HepG2 (cell line): Measurements from ENCODE around the gene MARCHF2. TPM values are rescaled to one million over a fixed set of nuclear protein-coding genes. Genes with fewer than 3 reads are reported as not detected.

Source experiments
- ATAC-seq: fragments of 200-7000 bp; cut with Tn5 transposase; 3 replicates; pipeline ENCODE4 v1.9.1; 2020; ENCODE audit warnings: mild to moderate bottlenecking, moderate library complexity
- BruUV-seq: library from RNA; stranded (reverse); fragments of 400-500 nt; replicated peaks from 2 replicates; lab custom pipeline; 2021; lab: Mats Ljungman, UMichigan
- CTCF ChIA-PET: fragments of 300-600 bp; formaldehyde crosslinking; extraction: SDS; loops from one replicate; lab custom pipeline; 2021; ENCODE audit warnings: low total read pairs, inconsistent platforms, low intra/inter-chr PET ratio; lab: Yijun Ruan, JAX
- POLR2A ChIA-PET: fragments of 350-600 bp; sonication (Branson Sonifier 250); formaldehyde crosslinking; loops from one replicate; lab custom pipeline; 2020; ENCODE audit warnings: antibody characterized with exemption, inconsistent platforms; lab: Yijun Ruan, JAX
- DNase-seq: peaks from one replicate; pipeline ENCODE4 v3.0.0-alpha.2; 2015; ENCODE audit warnings: low spot score
- FAIRE-seq: peaks from 3 replicates; lab custom pipeline; 2011; peaks lifted over from hg19 to GRCh38; lab: Jason Lieb, UNC
- H2AFZ ChIP-seq: one replicate; pipeline ENCODE4 v1.6.1; 2011; ENCODE audit warnings: low read length, inconsistent platforms
- H3K27ac ChIP-seq: fragments of 300-600 bp; 3 replicates; pipeline ENCODE4 v1.8.0; 2011; ENCODE audit warnings: mixed run types, mild to moderate bottlenecking, mixed read lengths, low read length, inconsistent platforms; ENCODE audit not compliant: insufficient read depth; ENCODE audit errors: extremely low read length
- H3K27me3 ChIP-seq, 2 experiments: fragments of 200-600 bp in 1 of 2; 2 replicates in 1 of 2; 3 replicates in 1 of 2; pipeline versions ENCODE4 v1.6.0 to v1.8.0; 2011; ENCODE audit warnings: low read length in 2 of 2, mild to moderate bottlenecking in 2 of 2, moderate library complexity in 2 of 2, inconsistent platforms in 1 of 2; ENCODE audit not compliant: insufficient read depth in 2 of 2, control insufficient read depth in 1 of 2
- H3K36me3 ChIP-seq, 2 experiments: fragments of 200-600 bp in 1 of 2; replicated peaks in 1 of 2; 2 replicates in 1 of 2; 3 replicates in 1 of 2; pipeline versions ENCODE4 v1.5.1 to v1.8.0; 2011; ENCODE audit warnings: low read length in 2 of 2, inconsistent platforms in 1 of 2; ENCODE audit not compliant: insufficient read depth in 2 of 2, control insufficient read depth in 1 of 2
- H3K4me1 ChIP-seq: 2 replicates; pipeline ENCODE4 v1.5.1; 2012; ENCODE audit warnings: low read length, inconsistent platforms; ENCODE audit not compliant: insufficient read depth
- H3K4me2 ChIP-seq: 2 replicates; pipeline ENCODE4 v1.6.0; 2011; ENCODE audit warnings: low read depth, low read length, inconsistent platforms
- H3K4me3 ChIP-seq, 3 experiments: fragments of 200-600 bp in 1 of 3; sonication (generic), shearing (Covaris generic) in 1 of 3; replicated peaks in 1 of 3; 2 replicates each; pipeline ENCODE4 v1.5.1; 2011 to 2016; ENCODE audit warnings: low read length in 3 of 3, inconsistent platforms in 2 of 3, low read depth in 2 of 3, mild to moderate bottlenecking in 2 of 3, control low read depth in 1 of 3, mixed read lengths in 1 of 3; ENCODE audit not compliant: insufficient read depth in 1 of 3
- H3K79me2 ChIP-seq: one replicate; pipeline ENCODE4 v1.6.1; 2011; ENCODE audit warnings: low read length, inconsistent platforms; ENCODE audit not compliant: insufficient read depth
- H3K9ac ChIP-seq: 2 replicates; pipeline ENCODE4 v1.6.0; 2011; ENCODE audit warnings: mild to moderate bottlenecking, low read depth, low read length, inconsistent platforms; ENCODE audit not compliant: insufficient read depth
- H3K9me3 ChIP-seq: 2 replicates; pipeline ENCODE4 v1.5.1; 2012; ENCODE audit warnings: mild to moderate bottlenecking, low read length
- H4K20me1 ChIP-seq: 2 replicates; pipeline ENCODE4 v1.6.0; 2011; ENCODE audit warnings: inconsistent platforms, mild to moderate bottlenecking, low read length, moderate library complexity; ENCODE audit not compliant: insufficient read depth
- ATF1 ChIP-seq: IDR thresholded peaks from 2 replicates; pipeline ENCODE4 v1.6.1; 2016; ENCODE audit warnings: mild to moderate bottlenecking, control low read depth
- CHD2 ChIP-seq: IDR thresholded peaks from 2 replicates; pipeline ENCODE4 v1.6.1; 2011; ENCODE audit warnings: low read depth, low read length, improper control_type of control experiment
- EZH2 ChIP-seq: conservative IDR thresholded peaks from 2 replicates; pipeline ENCODE4 v1.6.1; 2012; ENCODE audit warnings: mild to moderate bottlenecking, low read depth, low read length, moderate library complexity
- HHEX ChIP-seq: IDR thresholded peaks from 2 replicates; pipeline ENCODE4 v1.6.1; 2016; ENCODE audit warnings: control low read depth
- HIC2 ChIP-seq: sonication (generic); formaldehyde crosslinking; IDR thresholded peaks from 2 replicates; pipeline ENCODE4 v1.9.0; 2022; ENCODE audit warnings: low read depth, missing genetic modification reagents
- KAT8 ChIP-seq: IDR thresholded peaks from 2 replicates; pipeline ENCODE4 v1.6.1; 2016; ENCODE audit warnings: missing genetic modification reagents, missing compliant biosample characterization
- NFE2L2 ChIP-seq: fragments of 150-350 bp; IDR thresholded peaks from 2 replicates; pipeline ENCODE4 v1.6.1; 2014; ENCODE audit warnings: low read length
- NR2F2 ChIP-seq: IDR thresholded peaks from 2 replicates; pipeline ENCODE4 v1.6.1; 2012; ENCODE audit warnings: low read depth, inconsistent platforms, borderline replicate concordance
- SP1 ChIP-seq, 2 experiments: fragments of 450-650 bp in 1 of 2; sonication (generic) in 1 of 2; formaldehyde crosslinking in 1 of 2; IDR thresholded peaks; 2 replicates each; pipeline versions ENCODE4 v1.4.0 to v1.6.1; 2016 to 2020; ENCODE audit warnings: missing genetic modification reagents in 1 of 2
- THAP9 ChIP-seq: sonication (generic); formaldehyde crosslinking; IDR thresholded peaks from 2 replicates; pipeline ENCODE4; 2020; ENCODE audit warnings: missing genetic modification reagents, mild to moderate bottlenecking, borderline replicate concordance
- ZC3H4 ChIP-seq: sonication (generic); formaldehyde crosslinking; IDR thresholded peaks from 2 replicates; pipeline ENCODE4 v1.4.0; 2020; ENCODE audit warnings: missing genetic modification reagents, borderline replicate concordance
- ZFP1 ChIP-seq: IDR thresholded peaks from 2 replicates; pipeline ENCODE4 v1.6.1; 2016
- ZFP62 ChIP-seq: sonication (generic); formaldehyde crosslinking; IDR thresholded peaks from 2 replicates; pipeline ENCODE4 v1.4.0; 2020; ENCODE audit warnings: missing genetic modification reagents
- ZMYM2 ChIP-seq: sonication (generic); formaldehyde crosslinking; IDR thresholded peaks from 2 replicates; pipeline ENCODE4 v1.8.0; 2022; ENCODE audit warnings: mild to moderate bottlenecking, missing genetic modification reagents
- ZNF253 ChIP-seq: sonication (generic); formaldehyde crosslinking; IDR thresholded peaks from 2 replicates; pipeline ENCODE4 v1.8.0; 2022; ENCODE audit warnings: mild to moderate bottlenecking, missing genetic modification reagents, borderline replicate concordance
- ZNF552 ChIP-seq: sonication (generic); formaldehyde crosslinking; IDR thresholded peaks from 2 replicates; pipeline ENCODE4 v1.9.0; 2022; ENCODE audit warnings: missing genetic modification reagents, mild to moderate bottlenecking, borderline replicate concordance
- ZNF557 ChIP-seq: sonication (generic); formaldehyde crosslinking; IDR thresholded peaks from 2 replicates; pipeline ENCODE4 v1.4.0; 2020; ENCODE audit warnings: missing genetic modification reagents
- ZNF780A ChIP-seq: sonication (generic); formaldehyde crosslinking; IDR thresholded peaks from 2 replicates; pipeline ENCODE4 v1.8.0; 2022; ENCODE audit warnings: mild to moderate bottlenecking, missing genetic modification reagents, moderate library complexity
- ZSCAN31 ChIP-seq: sonication (generic); formaldehyde crosslinking; IDR thresholded peaks from 2 replicates; pipeline ENCODE4 v1.5.0; 2020; ENCODE audit warnings: low read depth, mild to moderate bottlenecking, missing genetic modification reagents
- WGBS: methylation state at CpG from one replicate; pipeline ENCODE4 v1.1.6; 2017; ENCODE audit warnings: low lambda C conversion rate; 5-methylcytosine and 5-hydroxymethylcytosine counted together
- in situ Hi-C: cut with HindIII; loops from 2 replicates; pipeline ENCODE4 v1.10.0; 2017; ENCODE audit warnings: low pct_unique_long_range_greater_than_20kb; ENCODE audit not compliant: extremely low pct_ligation_motif_present
- intact Hi-C: fragments of 100-400 bp; cut with micrococcal nuclease; formaldehyde crosslinking; loops from one replicate; pipeline ENCODE4 v1.10.0; 2022; ENCODE audit not compliant: unreplicated experiment
- polyA plus RNA-seq, 8 experiments: library from polyadenylated mRNA; depleted of rRNA in 3 of 8; stranded (reverse) in 7 of 8; unstranded in 1 of 8; fragments of >200 nt; fragmentation: Illumina TruSeq in 4 of 8; extraction: Trizol in 4 of 8; gene quantifications; 2 replicates each; pipeline versions ENCODE4 v1.2.1 to v1.2.3, GENCODE V29; 2011 to 2016; ENCODE audit warnings: low read depth in 4 of 8, missing spikeins in 1 of 8, mixed read lengths in 1 of 8; ENCODE audit not compliant: insufficient read depth in 1 of 8
- total RNA-seq, 5 experiments: library from RNA; depleted of rRNA; stranded (reverse); fragments of >200 nt; fragmentation: Illumina TruSeq; extraction: Trizol; gene quantifications; 2 replicates each; pipeline ENCODE4 v1.2.3, GENCODE V29; 2016; ENCODE audit warnings: low read depth in 1 of 5

Gene MARCHF2
- total and polyA plus RNA-seq, 2 of the 13 experiments (the other 11 are each of a cell fraction or from before 2014, with no cell fraction given): 12.7 to 13.0 TPM

GRCh38 chr19:8429044-8429443, 15.9 kb downstream of the MARCHF2 start:
- H3K27ac ChIP-seq: no peak overlapping the region
- ChIA-PET CTCF (no interaction called here), POLR2A (no interaction called here)
- in situ Hi-C loops: no loop called here
- no peak for ATAC-seq
- 96% methylated on average over 6 of the region's 6 CpGs for whole genome bisulfite sequencing
- no peak overlapping the region for H3K4me3 ChIP-seq
- no peaks in the 10 kb centered on the region for H3K27me3 ChIP-seq
- no peaks in the 10 kb centered on the region for H3K79me2 ChIP-seq
- no peak for TF ChIP-seq ZNF552 (CRISPR knock-in tag)
- TF ChIP-seq EZH2: no peak
- no peak for TF ChIP-seq KAT8 (CRISPR knock-in tag)
- no peak for TF ChIP-seq HIC2 (CRISPR knock-in tag)
- no peak for TF ChIP-seq SP1 (IDR thresholded peaks at IDR 0.05)
- no peak for TF ChIP-seq SP1 (CRISPR knock-in tag; IDR thresholded peaks at IDR 0.05)
- TF ChIP-seq ZC3H4 (CRISPR knock-in tag): no peak
- TF ChIP-seq ZNF253 (CRISPR knock-in tag): no peak
- no peak for TF ChIP-seq NR2F2
- no peak for TF ChIP-seq ZNF557
- TF ChIP-seq ZFP62 (CRISPR knock-in tag): no peak
- TF ChIP-seq ZNF780A (CRISPR knock-in tag): no peak
- no peak for TF ChIP-seq ATF1 (CRISPR knock-in tag)
- no peak for TF ChIP-seq ZFP1
- TF ChIP-seq THAP9: no peak
- no peak for TF ChIP-seq HHEX
- no peak for TF ChIP-seq CHD2
- TF ChIP-seq NFE2L2: no peak
- TF ChIP-seq ZSCAN31 (CRISPR knock-in tag): no peak
- no peak for TF ChIP-seq ZMYM2 (CRISPR knock-in tag)
- no peak for DNase-seq
- no peaks in the 10 kb centered on the region for H3K36me3 ChIP-seq
- no peak overlapping the region for H3K4me2 ChIP-seq
- H4K20me1 ChIP-seq: no peaks in the 10 kb centered on the region
- intact Hi-C loops: no loop called here
- H3K9me3 ChIP-seq: no peaks in the 10 kb centered on the region
- H3K9ac ChIP-seq: no peak overlapping the region
- BruUV-seq: no TSS peak
- no peak overlapping the region for H2AFZ ChIP-seq
- peaks cover 14% of the 10 kb centered on the region for H3K4me1 ChIP-seq
- no peak for FAIRE-seq
